Activated CD8-positive, alpha-beta memory T cell treated with anti-CD3 and anti-CD28 coated beads, Interleukin-2, amount 50 U/mL, for 24 hours (primary cell): ENCODE data around the gene SYT15.
"Not testable (repeated sequence)": the region's sequence is repeated elsewhere in the genome, so short reads cannot be mapped to it uniquely, and the experiment has no call there.

Source experiments
- DNase-seq: peaks from one replicate; pipeline ENCODE4 v3.0.0-alpha.2; 2020; ENCODE audit errors: extremely low read depth

SYT15 gene

DNA sequence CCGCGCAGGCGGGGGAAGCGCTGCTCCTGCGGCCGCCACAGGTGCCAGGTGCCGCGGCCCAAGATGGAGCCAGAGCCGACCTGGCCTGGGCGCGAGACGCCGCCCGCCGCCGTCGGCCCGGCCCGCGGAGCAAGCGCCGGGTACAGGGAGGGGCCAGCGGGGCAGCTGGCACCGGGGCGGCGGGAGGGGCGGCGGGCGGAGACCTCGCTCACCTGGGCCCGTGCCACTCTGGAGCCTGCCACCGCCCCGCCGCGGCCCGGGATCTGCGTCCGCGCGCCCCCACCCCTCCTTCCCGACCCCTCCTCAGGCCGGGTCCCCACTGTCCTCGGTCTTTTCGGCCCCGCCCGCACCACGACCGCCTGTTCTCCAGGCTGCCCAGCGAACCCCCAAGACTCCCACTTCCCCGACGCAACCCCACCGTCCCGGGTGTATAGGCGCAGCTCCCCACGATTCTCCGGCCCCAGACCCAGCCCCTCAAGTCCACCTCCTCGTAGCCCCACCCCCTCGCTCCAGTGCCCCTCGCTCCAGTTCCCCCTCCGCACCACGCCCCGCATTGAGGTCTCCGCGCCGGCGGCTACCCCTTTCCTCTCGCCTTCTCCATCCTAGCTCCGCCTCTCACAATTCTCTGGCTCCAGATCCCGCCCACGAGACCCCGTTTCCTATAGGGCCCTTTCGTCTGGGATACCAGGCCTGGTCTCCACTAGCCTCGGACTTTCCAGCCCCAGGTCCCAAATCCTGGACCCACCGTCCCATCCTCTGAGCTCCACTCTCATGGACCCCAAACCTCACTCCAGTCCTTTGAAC, 22.2 kb upstream of the SYT15 start, which contains the start of gene GPRIN2:
Gene GPRIN2 (minus strand): TSS at position 144 of the 804 bp plus-strand sequence. CDS start 5,922 bp downstream, outside the sequence.
- no peak for DNase-seq

DNA sequence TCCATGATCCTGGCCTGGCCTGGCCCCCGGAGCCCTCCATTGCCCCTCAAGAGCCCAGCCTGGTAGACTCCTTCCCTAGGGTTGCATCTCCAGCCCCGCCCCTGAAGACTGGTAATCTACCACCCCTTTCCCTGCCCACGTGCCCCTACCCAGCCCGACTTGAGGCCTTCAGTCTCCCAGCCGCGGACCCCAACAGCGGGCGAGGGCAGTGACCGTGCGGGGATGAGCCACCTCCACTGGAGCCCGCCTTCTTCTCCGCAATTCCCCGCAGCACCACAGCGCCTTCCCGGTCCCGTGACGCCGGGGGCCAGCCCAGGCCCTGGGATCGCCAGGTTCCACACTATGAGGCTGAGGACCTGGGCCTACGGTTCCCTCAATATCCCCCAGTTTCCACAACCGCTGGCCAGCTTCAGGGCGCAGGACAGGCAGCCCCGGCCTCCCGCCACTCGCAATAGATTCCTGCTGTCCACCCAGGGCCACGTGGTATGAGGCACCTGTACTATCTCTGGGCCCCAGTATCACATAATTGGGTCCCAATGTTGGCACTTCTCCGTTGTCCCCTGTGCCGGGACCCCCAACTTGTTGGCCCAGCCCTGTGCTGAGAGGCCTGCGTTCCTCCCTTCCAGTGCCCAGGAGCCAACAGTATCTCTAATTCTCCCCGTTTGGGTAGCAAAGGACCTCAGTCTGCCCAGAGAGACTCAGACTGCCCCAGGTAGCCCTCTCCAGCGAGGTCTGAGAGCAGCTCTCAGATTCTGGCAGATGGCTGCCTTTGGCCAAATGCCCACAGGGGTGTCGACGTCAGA, 21.4 kb upstream of the SYT15 start:
- no peak for DNase-seq

DNA sequence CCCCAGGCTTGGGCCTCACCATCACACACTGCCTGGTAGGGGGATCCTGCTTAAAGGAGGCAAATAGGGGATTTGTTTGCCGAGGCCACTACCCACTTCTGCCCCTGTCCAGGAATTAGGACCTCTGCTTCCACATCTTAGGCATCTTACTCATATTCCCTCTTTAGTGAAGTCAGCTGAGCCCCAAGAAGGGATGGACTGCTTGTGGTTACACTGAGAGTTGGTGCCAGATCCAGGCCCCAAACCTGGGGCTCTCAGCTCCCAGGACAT, 20.9 kb upstream of the SYT15 start:
- no peak for DNase-seq

DNA sequence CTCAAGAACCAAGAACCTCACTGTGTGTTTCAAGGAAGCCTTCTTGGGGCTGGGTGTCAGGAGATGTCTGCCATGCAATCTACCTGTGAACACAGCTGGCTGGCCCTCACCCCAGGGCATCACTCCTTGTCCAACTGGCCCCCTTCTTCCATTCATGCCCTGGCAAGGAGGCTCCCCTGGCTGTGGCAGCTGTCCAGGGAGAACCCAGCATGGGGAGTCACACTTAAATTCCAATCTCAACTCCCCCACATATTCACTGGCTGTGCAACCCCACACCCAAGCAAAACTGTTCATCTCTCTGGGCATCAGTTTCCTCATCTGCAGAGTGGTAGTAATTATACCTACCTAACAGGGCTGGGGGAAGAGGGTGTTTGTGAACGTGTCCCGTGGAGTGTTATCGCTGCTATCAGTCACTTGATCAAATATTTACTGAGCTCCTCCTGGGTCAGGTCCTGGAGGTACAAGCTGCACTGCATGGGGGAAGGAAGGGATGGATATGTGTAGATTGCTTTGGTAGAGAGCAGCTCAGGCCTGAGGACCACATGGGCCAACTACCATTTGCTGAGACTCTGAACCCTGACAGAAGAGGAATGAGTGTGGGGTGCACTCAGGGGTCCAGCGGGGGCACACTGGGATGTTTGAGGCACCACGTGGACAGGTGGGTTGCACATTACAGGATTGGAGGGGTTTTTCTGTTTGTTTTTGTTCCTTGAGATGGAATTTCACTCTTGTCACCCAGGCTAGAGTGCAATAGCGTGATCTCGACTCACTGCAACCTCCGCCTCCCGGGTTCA, 20.3 kb upstream of the SYT15 start:
- DNase-seq = no peak

DNA sequence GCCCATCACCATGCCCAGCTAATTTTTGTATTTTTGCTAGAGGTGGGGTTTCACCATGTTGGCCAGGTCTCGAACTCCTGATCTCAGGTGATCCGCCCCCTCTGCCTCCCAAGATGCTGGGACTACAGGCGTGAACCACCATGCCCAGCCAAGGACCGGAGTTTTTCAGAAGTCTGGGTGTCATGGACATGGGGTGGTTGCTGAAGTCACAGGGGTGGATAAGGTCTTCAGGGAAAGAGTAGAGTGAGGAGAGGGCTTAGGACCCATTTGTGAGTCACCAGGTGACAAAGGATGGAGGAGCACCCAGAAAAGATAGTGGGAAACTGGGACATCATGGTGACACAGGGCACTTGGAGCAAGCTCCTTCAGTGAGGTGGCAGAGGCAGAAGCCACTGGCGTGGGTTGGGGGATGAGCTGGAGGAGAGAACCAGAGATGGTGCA, 19.7 kb upstream of the SYT15 start:
- no peak for DNase-seq

DNA sequence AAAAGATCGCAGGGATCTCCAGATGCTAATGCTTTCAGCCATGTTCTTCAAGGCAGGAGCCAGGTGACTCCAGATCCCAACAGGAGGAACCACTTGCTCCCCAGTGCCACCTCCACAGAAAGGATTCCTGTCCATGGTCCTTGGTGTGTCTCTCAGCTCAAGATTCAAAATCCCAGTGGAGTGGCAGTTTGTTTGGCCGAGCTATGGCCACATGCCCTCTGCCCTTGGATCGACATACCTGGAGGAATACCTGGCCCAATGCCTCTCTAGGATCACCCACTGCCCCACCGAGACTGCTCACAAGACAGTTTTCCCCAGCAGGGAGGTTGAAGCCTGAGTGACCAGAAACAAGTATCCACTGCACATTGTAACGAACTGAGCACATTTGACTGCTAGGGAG, 18.5 kb upstream of the SYT15 start:
- DNase-seq = no peak

DNA sequence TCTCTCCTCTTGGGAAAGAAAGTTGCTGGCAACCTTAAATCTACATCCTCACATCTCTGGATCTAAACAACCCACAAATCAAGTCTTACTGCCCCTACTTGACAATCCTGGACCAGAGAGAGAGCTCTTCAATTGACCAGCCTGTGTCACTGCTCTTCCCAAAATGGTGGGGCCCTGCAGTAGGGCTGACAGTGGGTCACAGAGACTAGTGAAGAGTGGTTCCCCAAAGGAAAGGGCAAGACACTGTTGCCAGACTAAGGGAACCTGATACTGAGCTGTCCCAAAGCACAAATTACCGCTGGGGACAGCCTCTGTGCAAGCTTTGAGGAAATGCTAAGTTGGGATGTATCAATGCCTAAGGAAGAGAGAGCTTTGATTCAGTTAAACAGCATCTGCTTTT, 18.0 kb upstream of the SYT15 start:
- no peak for DNase-seq

DNA sequence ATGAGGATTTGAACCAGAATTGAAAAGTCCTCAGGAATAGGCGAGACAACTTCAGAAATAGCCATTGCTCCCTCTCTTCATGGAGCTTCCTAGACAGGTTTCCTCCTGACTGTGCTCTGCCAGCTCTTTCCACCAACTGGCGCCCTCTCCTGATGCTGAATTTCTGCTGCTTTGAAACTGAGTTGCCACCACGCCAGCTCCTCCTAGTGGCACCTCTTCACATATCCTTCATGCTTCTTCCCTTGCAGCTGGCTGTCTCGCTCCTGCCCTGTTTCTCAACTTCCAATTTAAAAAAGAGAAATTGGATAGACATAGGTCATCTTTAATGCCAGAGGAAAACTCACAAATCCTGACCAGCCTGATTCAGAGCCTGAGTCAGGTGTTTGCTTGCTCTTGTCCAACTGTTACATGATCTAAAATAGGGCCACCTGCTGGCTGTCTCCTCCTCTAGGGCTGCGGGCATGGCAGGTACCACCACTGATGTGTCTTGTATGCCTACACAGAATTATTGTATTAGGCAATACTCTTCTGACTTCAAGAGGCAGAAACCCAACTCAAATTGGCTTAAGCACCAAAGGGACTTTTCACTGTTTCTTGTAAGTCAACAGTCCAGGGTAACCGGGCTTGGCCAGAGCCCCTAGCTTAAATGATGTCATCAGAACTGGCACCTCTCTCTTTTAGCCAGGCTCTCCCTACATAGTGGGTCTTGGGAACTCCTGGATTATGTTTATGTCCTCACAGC, 13.2 kb upstream of the SYT15 start:
- DNase-seq = not testable (repeated sequence)

DNA sequence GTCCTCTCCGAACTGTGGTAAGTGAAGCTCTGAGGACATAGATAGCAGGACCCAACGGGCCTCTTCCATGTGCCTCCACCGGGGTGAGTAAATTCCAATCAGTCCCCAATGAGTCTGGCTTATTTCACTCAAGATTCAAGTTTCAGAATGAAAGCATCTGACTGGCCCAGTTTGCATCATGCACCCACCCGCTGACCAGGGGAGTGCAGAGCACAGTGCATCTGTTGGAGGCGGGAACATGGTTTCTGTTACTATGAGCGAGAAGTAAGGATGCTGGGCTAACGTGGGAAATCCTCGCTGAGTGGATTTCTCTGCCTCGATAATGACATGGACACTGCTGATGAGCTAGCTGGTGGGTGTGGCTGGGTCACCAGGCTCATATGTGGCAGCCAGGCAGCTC, 11.8 kb upstream of the SYT15 start:
- not testable (repeated sequence) for DNase-seq

DNA sequence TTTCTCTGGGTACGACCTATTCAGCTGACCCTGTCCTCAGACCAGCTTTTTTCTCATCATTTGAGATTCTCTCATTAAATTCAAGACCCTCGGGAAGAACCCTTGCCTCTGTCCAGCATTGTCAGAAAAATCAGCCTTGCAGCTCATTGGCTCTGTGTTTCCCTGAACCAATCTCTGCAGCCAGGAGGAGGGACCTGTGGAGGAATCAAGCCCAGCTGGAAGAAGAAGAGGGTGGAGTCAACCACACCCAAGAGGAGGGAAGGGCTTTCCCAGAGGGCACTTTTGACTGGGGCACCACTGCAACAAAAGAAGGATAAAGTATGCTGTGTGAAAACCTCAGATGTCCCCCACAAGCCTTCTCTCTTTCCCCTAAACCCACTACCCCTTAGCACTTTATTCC, 8.3 kb upstream of the SYT15 start:
- DNase-seq = not testable (repeated sequence)

DNA sequence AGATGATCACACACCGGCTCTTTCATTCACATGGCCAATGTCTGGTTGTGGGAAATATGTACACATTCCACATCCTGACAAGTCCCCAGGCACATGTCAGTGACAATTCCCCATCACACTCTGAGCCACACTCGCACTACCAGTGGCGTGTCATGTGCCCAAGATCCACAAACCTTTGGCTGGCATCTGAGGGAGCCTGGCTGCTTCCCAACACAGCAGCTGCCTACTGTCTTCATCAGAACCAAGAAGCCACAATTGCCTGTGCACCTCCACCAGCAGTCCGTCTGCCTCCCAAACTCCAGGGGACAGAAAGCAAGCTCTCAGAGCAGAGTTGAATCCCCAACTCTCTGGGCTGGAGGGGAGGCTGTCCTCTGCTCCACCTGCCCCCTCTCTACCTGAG, 6.2 kb upstream of the SYT15 start:
- DNase-seq = not testable (repeated sequence)

DNA sequence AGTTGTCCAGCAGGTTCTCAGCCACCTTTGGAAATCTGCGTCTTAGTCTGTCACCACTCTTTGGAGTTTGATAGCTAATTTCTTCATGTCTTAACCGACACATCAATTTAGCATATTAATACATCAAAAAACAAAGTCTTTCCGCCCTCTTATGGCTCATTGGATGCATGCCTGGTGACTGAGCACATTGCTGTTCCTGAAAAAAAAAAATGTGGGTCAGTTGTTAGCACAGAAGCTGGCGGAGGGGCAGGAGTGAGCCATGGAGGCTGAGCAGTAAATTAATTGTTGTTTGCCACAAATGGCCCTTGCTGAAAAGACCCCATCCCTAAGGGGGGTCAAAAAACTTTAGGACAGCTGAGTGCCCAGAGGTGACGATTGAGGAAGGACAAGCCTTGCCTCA, 5.6 kb upstream of the SYT15 start:
- not testable (repeated sequence) for DNase-seq

DNA sequence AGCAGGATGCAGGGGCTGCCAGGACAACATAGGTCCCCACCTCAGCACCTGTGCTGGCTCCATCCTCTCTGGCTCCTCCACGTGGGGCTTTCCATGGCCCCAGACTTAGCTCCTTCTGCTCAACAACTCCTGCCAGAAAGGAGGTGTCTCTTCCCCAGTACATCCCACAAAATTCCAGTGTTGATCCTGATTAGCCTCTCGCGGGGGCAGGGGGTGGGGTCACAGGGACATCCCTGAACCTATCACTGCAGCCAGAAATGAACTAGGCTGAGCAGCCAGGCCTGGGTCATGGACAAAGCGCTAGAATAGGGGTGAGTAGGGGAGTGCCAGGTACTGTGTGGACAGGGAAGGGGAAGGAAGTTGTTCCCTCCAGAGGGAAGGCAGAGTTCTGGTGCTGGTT, 5.0 kb upstream of the SYT15 start:
- not testable (repeated sequence) for DNase-seq

DNA sequence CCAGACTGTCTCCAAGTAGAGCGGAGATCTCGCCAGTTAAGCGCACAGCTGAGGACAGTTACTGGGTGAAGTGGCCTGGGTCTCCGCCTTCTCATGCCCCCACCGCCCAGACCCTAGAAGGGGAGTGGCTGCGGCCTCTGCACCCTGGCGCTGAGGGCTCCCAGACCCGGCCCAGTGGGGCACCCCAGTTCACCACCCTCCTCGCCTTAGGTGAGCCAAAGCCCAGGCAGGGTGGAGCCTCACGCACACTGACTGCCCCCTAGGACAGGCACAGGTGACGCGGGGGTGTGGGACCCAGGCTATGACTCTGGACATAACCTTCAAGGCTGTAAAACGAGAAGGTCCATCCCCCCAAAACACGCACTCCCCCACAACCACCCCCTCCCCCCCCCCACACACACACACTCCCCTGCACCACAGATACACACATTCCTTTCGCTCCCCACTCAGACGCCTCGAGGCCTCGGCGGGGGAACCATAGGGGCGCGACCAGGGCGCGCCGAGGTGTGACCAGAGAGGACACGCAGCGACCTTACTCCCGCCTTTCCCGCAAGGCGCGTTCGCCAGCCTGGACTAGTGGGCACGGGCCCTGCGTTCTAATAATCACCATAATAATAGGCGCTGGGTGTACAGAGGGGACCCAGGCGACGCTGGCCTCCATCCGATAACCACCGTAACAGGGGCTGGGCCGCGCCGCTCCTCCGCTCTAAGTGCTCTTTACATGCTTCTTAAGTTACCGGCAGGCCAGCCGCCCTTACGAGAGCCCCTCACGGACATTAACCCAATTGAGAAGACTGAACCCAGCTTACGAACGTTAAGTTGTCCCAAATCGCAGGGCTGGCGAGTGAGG, 1.1 kb upstream of the SYT15 start:
- not testable (repeated sequence) for DNase-seq

DNA sequence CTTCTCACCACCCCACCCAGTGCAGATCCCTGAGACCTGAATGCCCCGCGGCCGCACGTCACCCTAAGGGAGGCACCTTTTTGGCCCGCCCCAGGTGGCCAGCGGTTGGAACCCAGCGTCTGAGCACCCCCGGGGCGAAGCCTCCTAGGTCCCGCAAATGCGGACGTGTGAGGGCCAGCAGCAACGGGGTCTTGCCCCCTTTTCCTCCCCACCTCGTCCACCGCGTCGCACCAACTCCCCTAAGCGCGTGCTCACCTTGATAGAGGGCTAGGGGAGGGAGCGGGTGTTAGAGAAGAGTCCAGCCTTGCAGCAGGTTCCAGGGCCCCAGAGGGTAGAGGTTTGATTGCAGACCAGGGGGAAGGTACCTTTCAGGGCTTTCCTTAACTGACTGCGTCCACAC, 450 bp downstream of the SYT15 start:
- DNase-seq = not testable (repeated sequence)

DNA sequence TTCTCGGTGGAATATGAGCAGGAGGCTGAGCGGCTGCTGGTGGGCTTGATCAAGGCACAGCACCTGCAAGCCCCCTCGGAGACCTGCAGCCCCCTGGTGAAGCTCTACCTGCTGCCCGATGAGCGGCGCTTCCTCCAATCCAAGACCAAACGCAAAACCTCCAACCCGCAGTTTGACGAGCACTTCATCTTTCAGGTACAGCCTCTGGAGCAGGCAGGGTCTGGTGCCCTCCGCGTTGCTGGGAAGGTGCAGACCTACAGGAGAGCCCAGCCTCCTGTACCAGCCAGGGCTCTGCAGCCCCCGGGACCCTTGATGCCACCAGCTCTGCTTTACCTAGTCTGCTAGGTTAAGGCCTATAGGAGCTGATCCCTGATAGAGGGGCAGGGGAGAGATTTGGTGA, 3.1 kb downstream of the SYT15 start:
- not testable (repeated sequence) for DNase-seq

DNA sequence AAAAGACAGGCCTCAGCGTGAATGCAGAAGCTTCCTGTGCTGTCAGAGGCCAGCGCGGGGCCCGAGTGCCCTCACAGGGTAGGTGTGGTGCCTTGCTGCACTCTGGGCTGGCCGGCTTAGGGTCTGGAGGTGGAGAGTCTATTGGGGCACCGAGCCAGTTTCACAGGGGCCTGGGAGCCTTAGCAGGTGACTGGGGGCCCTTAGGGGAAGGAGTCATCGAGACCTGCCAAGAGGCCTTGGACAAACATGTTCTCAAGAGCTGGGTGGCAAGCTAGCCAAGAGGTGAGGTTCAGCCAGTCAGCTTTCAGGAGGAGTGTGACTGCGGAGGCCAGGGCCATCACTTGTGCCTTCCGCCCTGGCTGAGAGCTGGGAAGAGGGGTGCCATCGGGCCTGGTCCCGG, 3.6 kb downstream of the SYT15 start:
- not testable (repeated sequence) for DNase-seq

DNA sequence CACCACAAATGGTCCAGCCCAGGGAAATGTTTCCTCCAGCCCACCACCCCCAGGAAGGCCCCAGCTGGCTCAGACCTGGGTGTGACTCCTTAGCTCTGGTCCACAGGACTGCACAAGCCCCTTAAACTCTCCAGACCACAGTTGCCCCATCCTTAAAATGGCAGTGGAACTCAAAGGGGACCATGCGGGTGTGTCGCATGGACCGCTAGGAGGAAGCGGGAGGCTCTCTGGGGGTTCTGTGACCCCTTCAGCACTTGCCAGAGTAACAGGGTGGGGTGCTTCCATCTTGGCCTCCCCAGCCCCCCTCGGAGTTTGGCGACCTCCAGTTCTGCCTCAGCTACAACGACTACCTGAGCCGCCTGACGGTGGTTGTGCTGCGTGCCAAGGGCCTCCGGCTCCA, 5.3 kb downstream of the SYT15 start:
- DNase-seq = not testable (repeated sequence)

DNA sequence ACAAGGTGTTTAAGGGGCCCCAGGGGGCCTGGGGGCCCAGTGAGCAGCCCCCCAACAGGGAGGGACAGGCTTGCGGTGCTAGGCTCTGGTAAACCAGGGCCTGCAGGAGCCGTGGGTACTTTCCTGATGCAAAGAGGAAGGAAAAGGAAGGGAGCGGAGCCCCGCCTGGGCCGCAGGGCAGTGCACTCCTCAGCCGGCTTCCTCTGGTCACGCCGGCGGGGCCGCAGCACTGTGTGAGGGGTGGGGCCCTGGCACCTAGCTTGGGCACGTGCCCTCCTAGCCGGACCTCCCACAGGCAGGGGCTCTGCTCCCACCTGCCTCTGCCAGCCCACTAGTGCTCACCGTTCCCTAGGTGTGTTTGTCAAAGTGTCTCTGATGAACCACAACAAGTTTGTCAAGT, 6.3 kb downstream of the SYT15 start:
- DNase-seq = not testable (repeated sequence)

DNA sequence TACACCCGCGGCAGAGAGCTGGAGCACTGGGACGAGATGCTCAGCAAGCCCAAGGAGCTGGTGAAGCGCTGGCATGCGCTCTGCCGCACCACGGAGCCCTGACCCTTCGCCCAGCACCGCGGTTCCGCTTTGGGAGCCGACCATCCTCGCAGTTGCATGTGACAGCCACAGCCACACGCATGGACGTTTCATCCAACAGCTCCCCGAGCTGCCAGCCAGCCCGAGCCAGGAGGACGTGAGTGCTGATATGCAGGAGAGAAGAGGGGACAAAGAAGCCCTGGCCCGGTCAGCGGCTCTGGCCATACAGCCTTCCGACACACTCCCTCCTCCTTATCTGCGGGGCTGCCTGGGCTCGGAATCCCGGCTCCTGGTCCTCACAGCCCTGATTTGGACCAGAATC, 8.6 kb downstream of the SYT15 start:
- not testable (repeated sequence) for DNase-seq

DNA sequence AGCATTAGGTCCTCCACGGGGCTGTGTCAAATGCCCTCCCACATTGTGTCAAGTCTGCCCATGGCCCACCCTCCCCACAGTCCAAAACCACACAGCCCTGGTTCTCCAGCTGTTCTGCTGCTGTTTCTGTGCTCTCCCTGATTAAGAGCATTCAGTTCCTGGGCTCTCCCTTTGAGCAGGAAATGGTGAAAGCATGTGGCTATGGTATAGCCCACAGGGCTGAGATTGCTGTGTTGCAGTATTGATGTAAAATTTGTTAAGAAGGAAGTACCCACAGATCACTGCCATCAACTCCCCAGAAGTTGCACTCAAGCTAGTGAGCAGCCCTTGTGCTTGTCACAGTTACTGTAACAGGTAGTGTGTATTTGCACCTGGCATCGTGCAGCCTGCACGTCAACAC, 9.3 kb downstream of the SYT15 start:
- not testable (repeated sequence) for DNase-seq
